IPS-15b (cell line): ENCODE data around the gene POU6F2.

Experiments used
- H3K27me3 ChIP-seq: one replicate; pipeline ENCODE4 v1.6.1; 2013; ENCODE audit warnings: low read length; ENCODE audit not compliant: control insufficient read depth, insufficient read depth
- H3K36me3 ChIP-seq: one replicate; pipeline ENCODE4 v1.6.1; 2013; ENCODE audit warnings: low read length; ENCODE audit not compliant: control insufficient read depth, insufficient read depth
- H3K4me1 ChIP-seq: one replicate; pipeline ENCODE4 v1.6.1; 2013; ENCODE audit warnings: mild to moderate bottlenecking, low read length; ENCODE audit not compliant: control insufficient read depth, insufficient read depth
- H3K4me3 ChIP-seq: one replicate; pipeline ENCODE4 v1.5.1; 2013; ENCODE audit warnings: low read depth, low read length
- H3K9ac ChIP-seq: one replicate; pipeline ENCODE4 v1.6.1; 2013; ENCODE audit warnings: low read depth, mild to moderate bottlenecking, low read length
- H3K9me3 ChIP-seq: one replicate; pipeline ENCODE4 v1.6.1; 2013; ENCODE audit warnings: mild to moderate bottlenecking, low read length; ENCODE audit not compliant: control insufficient read depth, insufficient read depth

Gene POU6F2

DNA sequence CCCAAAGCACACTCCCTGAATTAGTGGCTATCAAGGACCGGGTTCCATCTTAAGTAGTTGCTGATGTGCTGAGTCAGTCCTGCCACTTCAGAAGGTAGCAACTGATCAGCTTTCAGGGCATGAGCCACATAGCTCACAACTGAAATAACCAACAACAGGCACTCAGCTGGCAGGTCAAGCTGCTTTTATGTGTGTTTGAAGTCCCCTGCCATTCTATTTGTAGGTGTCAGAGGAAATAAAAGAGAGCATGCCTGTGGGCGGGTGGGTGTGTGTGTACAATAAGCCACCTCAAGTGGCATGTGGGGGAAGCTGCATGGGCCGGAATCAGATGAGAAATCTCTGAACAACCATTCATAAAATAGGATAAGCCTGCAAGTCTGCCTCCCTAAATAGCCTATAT lies 474.2 kb downstream of the POU6F2 start:
- Histone ChIP-seq H3K4me3 (no peak overlapping the region), H3K4me1 (no peaks in the 10 kb centered on the region), H3K27me3 (no peaks in the 10 kb centered on the region), H3K9me3 (no peaks in the 10 kb centered on the region), H3K9ac (no peak overlapping the region), H3K36me3 (no peaks in the 10 kb centered on the region)

DNA sequence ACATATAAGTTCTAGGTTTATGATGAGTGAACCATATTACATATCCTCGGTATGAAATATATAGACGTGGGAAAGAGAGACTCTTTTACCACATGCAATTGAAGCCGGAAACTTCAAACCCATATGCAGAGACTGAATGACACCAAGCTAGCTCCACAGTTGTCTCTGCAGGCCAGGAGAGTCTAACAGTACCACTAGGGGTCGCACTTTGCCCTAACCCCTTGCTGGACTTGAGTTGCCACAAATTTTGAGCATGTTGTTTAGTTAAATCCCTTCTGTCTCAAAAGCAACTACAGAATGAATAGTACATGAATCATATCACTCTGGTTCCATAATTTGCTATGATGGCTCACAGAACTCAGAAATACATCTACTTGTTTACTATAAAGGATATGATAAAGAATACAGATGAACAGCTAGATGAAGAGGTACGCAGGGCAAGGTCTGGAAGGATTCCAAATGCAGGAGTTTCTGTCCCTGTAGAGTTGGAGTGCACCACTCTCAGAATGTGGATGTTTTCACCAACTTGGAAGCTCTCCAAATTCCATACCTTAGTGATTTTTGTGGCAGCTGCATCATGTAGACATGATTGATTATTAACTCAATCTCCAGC lies 476.1 kb downstream of the POU6F2 start:
- Histone ChIP-seq H3K9ac (no peak overlapping the region), H3K9me3 (no peaks in the 10 kb centered on the region), H3K36me3 (no peaks in the 10 kb centered on the region), H3K27me3 (no peaks in the 10 kb centered on the region), H3K4me1 (no peaks in the 10 kb centered on the region), H3K4me3 (no peak overlapping the region)

DNA sequence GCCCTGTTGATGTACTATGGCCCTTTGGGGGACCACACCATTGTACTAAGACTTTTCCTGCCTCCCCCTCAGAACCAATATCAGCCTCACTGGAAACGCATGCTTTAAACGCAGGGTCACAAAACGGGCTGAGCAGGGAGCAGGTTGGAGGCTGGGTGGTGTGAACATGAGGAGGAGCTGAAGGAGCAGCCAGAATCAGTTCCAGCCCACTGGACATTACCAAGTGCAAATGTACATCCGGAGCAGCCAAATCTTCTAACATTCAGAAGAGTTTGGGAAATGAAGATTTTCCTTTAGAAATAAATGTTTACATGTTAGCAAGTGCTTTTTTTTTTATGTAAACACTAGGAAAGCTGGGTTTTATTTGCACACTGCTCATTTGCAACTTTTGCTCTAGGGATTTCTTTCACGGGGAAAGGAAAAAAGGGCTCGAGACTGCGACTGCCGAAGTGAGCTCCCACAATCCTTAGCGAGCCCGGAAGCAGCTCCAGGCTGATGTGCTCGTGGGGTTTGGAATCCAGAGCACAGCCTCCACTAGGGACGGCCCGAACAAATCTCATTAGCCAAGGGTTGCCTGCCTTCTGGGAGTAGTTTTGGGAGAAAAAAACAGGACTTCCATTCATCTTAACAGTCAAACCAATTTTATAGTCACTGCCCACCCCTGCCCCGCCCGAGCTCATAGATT lies 480.5 kb downstream of the POU6F2 start:
- H3K9ac ChIP-seq: no peak overlapping the region
- no peak overlapping the region for H3K4me3 ChIP-seq
- no peaks in the 10 kb centered on the region for H3K27me3 ChIP-seq
- H3K9me3 ChIP-seq: no peaks in the 10 kb centered on the region
- H3K4me1 ChIP-seq: peaks cover 11% of the 10 kb centered on the region
- H3K36me3 ChIP-seq: no peaks in the 10 kb centered on the region

DNA sequence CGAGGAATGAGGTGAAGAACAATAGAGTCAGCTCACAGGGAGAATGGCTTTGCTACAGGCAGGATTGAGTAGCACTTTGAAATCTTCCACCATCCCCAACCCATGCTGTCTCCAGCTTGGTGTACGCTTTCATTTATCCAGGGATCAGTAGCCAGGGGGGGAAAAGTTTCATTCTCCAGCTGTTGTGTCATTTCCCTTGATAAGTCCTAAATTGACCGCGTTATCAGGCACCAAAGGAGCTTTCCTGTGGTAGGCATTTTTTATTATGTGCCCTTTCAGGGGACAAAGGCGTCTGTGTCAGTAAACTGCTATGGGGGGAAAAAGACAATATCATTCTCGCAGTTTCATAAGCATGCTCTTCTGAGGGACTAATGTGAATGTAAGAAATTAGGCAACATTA lies 481.9 kb downstream of the POU6F2 start:
- Histone ChIP-seq H3K4me3 (no peak overlapping the region), H3K36me3 (no peaks in the 10 kb centered on the region), H3K4me1 (peaks cover 11% of the 10 kb centered on the region), H3K27me3 (no peaks in the 10 kb centered on the region), H3K9me3 (no peaks in the 10 kb centered on the region), H3K9ac (no peak overlapping the region)

DNA sequence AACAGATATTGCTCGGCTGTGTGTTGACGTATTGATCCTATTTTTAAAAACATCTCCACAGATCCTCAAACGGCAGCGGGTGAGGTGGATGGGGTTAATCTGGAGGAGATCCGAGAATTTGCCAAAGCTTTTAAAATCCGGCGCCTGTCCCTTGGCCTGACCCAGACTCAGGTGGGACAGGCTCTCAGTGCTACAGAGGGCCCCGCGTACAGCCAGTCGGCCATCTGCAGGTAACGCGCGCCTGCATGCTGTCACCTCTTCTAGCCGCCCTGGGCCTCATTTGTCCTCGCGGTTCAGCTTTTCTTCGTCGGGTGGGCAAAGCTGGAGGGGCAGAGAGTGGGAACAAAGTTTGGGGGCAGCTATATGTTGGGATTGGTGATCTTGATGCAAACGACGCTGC lies 482.8 kb downstream of the POU6F2 start:
- peaks cover 11% of the 10 kb centered on the region for H3K4me1 ChIP-seq
- H3K4me3 ChIP-seq: no peak overlapping the region
- no peaks in the 10 kb centered on the region for H3K27me3 ChIP-seq
- no peaks in the 10 kb centered on the region for H3K36me3 ChIP-seq
- H3K9ac ChIP-seq: no peak overlapping the region
- no peaks in the 10 kb centered on the region for H3K9me3 ChIP-seq

DNA sequence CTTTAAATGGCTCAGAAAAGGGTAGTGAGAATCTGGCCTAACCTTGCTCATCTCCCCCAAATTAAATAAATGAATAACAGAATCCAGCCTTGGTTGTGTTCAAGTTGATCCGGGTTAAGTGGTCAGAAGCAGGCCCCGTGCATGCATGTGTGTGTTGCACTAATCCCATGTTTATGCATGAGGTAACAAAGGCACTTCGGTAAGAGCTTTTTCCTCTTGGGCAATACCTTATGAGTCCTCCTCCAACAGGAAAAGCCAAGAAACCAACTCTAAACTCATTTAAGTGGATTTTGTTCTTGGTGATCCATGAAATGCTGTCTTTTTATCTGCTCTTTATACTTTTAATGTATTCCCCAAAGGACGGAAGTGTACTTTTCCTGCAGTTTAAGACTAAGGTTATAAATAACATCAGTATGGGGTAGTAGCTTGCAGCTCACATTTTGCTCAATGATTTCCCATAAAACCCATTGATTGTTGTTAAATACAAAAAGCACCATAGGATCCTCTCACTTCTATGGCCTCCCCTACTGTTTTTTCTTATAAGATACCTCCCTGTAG lies 483.6 kb downstream of the POU6F2 start:
- H3K36me3 ChIP-seq: no peaks in the 10 kb centered on the region
- H3K27me3 ChIP-seq: no peaks in the 10 kb centered on the region
- no peak overlapping the region for H3K9ac ChIP-seq
- no peak overlapping the region for H3K4me3 ChIP-seq
- H3K4me1 ChIP-seq: peaks cover 11% of the 10 kb centered on the region
- no peaks in the 10 kb centered on the region for H3K9me3 ChIP-seq

DNA sequence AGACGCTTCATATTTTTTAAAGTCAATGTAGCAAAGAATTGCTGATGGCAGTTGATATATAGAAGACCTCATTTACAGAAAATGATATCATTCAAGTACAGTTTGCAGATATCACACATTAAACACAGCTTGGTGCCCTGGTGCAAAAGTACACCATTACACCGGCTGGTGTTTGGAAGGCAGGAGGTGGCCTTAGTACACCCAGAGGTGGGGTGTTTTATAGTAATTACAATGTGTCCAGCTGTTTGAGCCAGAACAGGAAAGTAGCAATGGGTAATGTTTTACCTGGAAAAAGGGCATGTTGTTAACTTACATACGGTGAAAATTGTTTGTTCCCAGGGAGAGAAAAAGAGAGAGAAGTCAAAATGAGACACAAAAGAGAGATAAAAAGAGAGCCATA lies 485.5 kb downstream of the POU6F2 start:
- Histone ChIP-seq H3K9ac (no peak overlapping the region), H3K27me3 (no peaks in the 10 kb centered on the region), H3K9me3 (no peaks in the 10 kb centered on the region), H3K4me1 (peaks cover 11% of the 10 kb centered on the region), H3K4me3 (no peak overlapping the region), H3K36me3 (no peaks in the 10 kb centered on the region)

DNA sequence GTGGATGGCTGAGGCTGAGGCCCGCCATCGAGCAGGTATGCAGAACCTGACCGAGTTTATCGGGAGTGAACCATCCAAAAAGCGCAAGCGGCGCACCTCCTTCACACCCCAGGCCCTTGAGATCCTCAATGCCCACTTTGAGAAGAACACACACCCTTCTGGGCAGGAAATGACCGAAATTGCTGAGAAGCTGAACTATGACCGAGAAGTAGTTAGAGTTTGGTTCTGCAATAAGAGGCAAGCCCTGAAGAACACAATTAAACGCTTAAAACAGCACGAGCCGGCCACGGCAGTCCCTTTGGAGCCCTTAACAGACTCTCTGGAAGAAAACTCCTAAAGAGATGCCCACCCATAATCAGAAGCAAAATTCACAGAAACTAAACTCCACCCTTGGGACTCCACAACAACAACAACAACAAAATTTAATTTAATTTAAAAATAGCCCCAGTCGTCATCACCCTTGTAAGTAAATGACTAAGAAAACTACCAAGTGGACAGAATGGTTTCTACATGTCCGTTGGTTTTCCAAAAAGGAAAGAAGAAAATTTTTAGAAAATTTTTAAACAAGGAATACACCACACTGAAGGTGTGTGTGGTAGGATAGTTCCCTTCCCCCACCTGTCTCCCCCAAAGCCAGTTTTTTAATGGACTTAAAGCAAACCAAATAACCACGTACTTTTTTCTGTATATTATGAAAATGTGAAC lies 486.8 kb downstream of the POU6F2 start:
- H3K36me3 ChIP-seq: no peaks in the 10 kb centered on the region
- no peaks in the 10 kb centered on the region for H3K9me3 ChIP-seq
- no peak overlapping the region for H3K4me3 ChIP-seq
- H3K4me1 ChIP-seq: peaks cover 13% of the 10 kb centered on the region
- H3K9ac ChIP-seq: no peak overlapping the region
- no peaks in the 10 kb centered on the region for H3K27me3 ChIP-seq

DNA sequence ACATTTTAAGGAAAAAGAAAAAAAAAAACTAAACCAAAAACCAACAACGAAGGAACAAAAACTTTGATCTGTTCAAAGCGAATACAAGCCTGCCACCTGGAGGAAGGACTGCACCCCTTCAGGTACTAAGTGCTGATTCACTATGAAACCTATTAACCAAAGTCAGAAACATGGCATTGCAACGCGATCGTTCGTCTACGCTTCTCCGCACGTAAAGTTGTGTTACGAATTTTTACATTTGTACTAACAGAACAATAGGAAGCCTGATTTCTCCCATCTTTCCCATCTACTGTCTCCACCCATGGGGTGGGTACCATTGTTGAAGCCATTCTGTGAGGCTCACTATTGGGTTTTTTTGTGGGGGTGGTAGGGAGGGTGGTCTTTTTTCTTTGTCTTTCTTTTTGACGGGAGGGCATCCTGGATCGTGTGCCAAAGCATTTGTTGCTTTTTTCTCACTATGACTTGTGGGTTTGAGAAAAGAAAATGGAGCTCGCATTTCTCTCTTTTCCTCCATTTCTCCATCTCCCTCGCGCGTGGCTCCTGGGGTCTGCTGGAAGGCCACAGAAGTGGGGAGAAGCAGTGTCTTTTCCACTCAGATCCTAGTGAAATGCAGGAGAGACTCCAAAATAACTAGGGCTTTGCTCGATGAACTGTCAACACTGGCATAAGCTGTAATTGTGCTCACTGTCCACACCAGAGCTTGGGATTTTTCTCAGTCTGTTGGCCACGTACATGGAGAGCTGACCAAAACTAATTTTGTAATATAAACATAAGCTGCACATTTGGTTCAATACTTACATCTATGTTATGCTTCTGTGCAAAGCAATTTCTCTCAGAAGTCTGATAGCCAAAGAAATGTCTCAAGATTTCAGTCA lies 487.6 kb downstream of the POU6F2 start:
- peaks cover 13% of the 10 kb centered on the region for H3K4me1 ChIP-seq
- H3K36me3 ChIP-seq: no peaks in the 10 kb centered on the region
- no peaks in the 10 kb centered on the region for H3K9me3 ChIP-seq
- H3K27me3 ChIP-seq: no peaks in the 10 kb centered on the region
- no peak overlapping the region for H3K4me3 ChIP-seq
- H3K9ac ChIP-seq: no peak overlapping the region

DNA sequence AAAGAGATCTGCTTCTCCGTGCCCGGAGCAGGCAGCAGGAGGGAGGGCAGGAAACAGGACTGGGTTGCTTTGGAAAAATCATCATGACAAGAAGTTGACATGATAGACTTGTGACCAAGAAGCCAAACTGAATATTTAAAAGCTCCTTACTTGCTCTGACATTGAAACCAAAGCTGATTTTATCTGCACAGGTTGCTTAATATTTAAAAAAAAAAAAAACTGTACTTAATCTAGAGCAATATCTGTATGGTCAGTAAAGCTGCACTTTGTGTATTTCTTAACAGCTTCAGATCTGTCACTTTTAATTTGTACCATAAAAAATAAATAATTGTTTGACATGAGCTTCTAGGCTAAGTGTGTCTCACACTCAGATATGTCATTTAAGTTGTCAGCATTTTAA lies 490.6 kb downstream of the POU6F2 start:
- no peak overlapping the region for H3K9ac ChIP-seq
- H3K4me3 ChIP-seq: no peak overlapping the region
- no peaks in the 10 kb centered on the region for H3K27me3 ChIP-seq
- H3K36me3 ChIP-seq: no peaks in the 10 kb centered on the region
- peaks cover 3% of the 10 kb centered on the region for H3K4me1 ChIP-seq
- H3K9me3 ChIP-seq: no peaks in the 10 kb centered on the region

DNA sequence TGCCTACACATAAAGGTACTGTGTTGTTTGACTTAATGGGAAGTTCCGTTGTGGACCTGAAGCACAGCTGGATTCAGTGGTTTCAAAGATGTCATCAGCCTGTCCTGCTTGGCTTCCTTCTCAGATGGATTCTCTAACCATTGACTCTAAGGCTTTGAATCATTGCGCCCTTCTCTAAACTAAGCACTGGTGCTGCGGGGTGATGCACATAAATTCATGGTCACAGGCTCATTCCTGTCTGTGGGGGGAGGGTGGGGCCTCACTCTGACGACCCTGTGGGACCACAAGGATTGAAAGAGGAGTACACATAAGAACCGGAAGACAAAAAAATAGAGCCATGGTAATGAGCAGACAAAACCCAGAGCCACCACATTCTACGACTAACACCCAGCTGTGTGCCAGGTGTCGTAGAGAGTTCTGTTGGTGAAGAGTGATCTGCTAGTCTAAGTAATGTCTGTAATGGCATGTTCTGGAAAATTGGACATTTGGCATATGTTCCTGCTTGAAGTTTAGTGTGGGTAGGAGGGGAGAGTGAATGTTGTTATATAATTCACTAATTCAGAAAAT lies 491.2 kb downstream of the POU6F2 start:
- H3K9me3 ChIP-seq: no peaks in the 10 kb centered on the region
- peaks cover 3% of the 10 kb centered on the region for H3K4me1 ChIP-seq
- H3K36me3 ChIP-seq: no peaks in the 10 kb centered on the region
- H3K27me3 ChIP-seq: no peaks in the 10 kb centered on the region
- no peak overlapping the region for H3K9ac ChIP-seq
- no peak overlapping the region for H3K4me3 ChIP-seq
